ENCODE results near the gene ZNF430. TPM values are rescaled to one million over a fixed set of nuclear protein-coding genes. Genes with fewer than 3 reads are reported as not detected.

The ZNF430 gene
- polyA plus RNA-seq, 4 donors: 1.6 to 10.8 (median 2.8) TPM

DNA sequence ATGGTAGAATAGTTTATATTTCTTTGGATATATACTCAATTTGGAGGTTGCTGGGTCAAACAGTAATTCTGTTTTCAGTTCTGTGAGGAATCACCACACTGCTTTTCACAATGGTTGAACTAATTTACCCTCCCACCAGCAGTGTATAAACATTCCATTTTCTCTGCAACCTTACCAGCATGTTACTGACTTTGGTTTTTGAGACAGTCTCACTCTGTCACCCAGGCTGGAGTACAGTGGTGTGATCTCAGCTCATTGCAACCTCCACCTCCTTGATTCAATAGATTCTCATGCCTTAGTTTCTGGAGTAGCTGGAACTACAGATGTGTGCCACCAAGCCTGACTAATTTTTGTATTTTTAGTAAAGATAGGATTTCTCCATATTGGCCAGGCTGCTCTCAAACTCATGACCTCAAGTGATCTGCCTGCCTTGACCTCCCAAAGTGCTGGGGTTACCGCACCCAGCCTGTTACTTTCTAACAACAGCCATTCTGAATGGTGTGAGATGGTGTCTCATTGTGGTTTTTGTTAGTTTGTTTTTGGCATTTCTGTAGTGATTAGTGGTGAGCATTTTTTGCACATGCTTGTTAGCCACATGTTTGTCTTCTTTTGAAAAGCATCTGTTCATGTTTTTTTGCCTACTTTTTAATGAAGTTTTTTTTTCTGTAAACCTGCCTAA lies 74.0 kb downstream of the ZNF430 start:
- no peak for DNase-seq
- FAIRE-seq: no peak
- Histone ChIP-seq H3K9me3 (ENCODE audit: control insufficient read depth in 2 of 2, insufficient read depth in 1 of 2, low read depth in 1 of 2, low read length in 1 of 2) (no peaks in the 10 kb centered on the region), H3K4me1 (ENCODE audit: control insufficient read depth in 3 of 3, insufficient read depth in 2 of 3, low read depth in 1 of 3, low read length in 2 of 3) (no peaks in the 10 kb centered on the region), H3K4me3 (ENCODE audit: low read depth in 1 of 3, low read length in 3 of 3) (no peak overlapping the region), H3K36me3 (ENCODE audit: control insufficient read depth in 3 of 3, insufficient read depth in 2 of 3, low read depth in 1 of 3, low read length in 3 of 3) (peaks cover 0 to 6% (median 0%) of the 10 kb centered on the region in 3 donors), H3K27me3 (ENCODE audit: control insufficient read depth in 3 of 3, insufficient read depth in 3 of 3, low read length in 3 of 3) (no peaks in the 10 kb centered on the region), H3K27ac (ENCODE audit: low read depth in 1 of 3, low read length in 2 of 3) (no peak overlapping the region)
- WGBS, 3 donors: 88 to 93% (median 89%) methylated on average over 1 of the region's 1 CpG

DNA sequence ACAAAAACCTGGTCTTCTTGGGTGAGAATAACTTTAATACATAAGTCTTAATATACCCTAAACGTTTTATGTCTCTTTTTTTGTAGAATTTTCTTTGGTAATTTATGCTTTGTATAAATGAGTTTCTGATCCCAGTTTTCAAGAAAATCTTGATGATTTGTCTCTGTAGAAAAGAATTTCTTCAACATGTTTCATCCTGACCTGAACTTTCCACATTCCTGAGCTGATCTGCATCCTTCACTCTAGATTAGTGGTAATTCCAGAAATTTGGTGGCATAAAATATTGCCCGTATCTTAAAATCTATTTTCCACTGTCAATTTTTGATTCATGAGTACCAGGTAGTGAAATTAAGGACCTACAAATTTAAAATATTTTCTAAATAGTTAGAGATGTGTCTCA lies 77.8 kb downstream of the ZNF430 start:
- Histone ChIP-seq H3K4me1 (ENCODE audit: control insufficient read depth in 3 of 3, insufficient read depth in 2 of 3, low read depth in 1 of 3, low read length in 2 of 3) (no peaks in the 10 kb centered on the region), H3K27ac (ENCODE audit: low read depth in 1 of 3, low read length in 2 of 3) (no peak overlapping the region), H3K9me3 (ENCODE audit: control insufficient read depth in 2 of 2, insufficient read depth in 1 of 2, low read depth in 1 of 2, low read length in 1 of 2) (no peaks in the 10 kb centered on the region), H3K4me3 (ENCODE audit: low read depth in 1 of 3, low read length in 3 of 3) (no peak overlapping the region), H3K36me3 (ENCODE audit: control insufficient read depth in 3 of 3, insufficient read depth in 2 of 3, low read depth in 1 of 3, low read length in 3 of 3) (peaks cover 0 to 15% (median 2%) of the 10 kb centered on the region in 3 donors), H3K27me3 (ENCODE audit: control insufficient read depth in 3 of 3, insufficient read depth in 3 of 3, low read length in 3 of 3) (no peaks in the 10 kb centered on the region)
- WGBS, 3 donors: 64 to 91% (median 86%) methylated on average over 2 of the region's 2 CpGs
- no peak for DNase-seq
- no peak for FAIRE-seq

DNA sequence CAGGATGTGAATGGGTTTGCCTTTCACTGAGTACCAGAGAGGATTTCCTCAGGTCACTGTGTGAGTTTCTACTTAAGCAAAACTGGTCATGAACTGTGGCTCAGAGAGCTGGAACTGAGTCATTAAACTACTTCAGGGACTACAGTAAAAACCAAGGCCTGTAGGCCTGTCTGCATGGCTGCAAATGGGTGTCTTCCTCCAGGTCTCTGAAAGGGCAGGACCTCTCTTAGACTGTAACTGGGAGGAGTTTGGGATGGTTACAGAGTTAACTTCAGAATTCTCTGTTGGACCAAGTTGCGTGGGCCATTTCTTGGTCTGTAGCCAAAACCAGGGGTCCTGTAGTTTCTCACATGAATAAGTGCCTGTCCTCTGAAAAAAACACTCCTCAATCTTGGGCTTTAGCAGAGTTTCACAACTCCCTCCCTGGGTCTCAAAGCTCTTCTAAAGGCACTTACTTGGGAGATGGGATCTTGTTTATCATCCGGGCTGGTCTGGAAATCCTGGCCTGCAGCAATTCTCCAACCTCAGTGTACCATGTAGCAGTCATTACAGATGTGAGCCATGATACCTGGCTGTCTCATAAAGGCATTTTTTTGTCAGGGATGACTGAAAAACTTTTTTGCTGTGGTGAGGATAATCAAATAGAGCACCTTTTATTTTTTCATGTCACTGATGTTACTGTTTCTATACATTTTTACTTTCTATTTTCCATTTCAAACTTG lies 81.2 kb downstream of the ZNF430 start:
- FAIRE-seq (no peak), DNase-seq (no peak)
- no peaks in the 10 kb centered on the region for H3K9me3 ChIP-seq (ENCODE audit: control insufficient read depth in 2 of 2, insufficient read depth in 1 of 2, low read depth in 1 of 2, low read length in 1 of 2)
- 78 to 92% (median 80%) methylated on average over 2 of the region's 2 CpGs for WGBS, 3 donors
- no peak overlapping the region for H3K27ac ChIP-seq (ENCODE audit: low read depth in 1 of 3, low read length in 2 of 3)
- H3K27me3 ChIP-seq (ENCODE audit: control insufficient read depth in 3 of 3, insufficient read depth in 3 of 3, low read length in 3 of 3): no peaks in the 10 kb centered on the region
- no peaks in the 10 kb centered on the region for H3K4me1 ChIP-seq (ENCODE audit: control insufficient read depth in 3 of 3, insufficient read depth in 2 of 3, low read depth in 1 of 3, low read length in 2 of 3)
- no peak overlapping the region for H3K4me3 ChIP-seq (ENCODE audit: low read depth in 1 of 3, low read length in 3 of 3)
- peaks cover 0 to 27% (median 5%) of the 10 kb centered on the region in 3 donors for H3K36me3 ChIP-seq (ENCODE audit: control insufficient read depth in 3 of 3, insufficient read depth in 2 of 3, low read depth in 1 of 3, low read length in 3 of 3)

DNA sequence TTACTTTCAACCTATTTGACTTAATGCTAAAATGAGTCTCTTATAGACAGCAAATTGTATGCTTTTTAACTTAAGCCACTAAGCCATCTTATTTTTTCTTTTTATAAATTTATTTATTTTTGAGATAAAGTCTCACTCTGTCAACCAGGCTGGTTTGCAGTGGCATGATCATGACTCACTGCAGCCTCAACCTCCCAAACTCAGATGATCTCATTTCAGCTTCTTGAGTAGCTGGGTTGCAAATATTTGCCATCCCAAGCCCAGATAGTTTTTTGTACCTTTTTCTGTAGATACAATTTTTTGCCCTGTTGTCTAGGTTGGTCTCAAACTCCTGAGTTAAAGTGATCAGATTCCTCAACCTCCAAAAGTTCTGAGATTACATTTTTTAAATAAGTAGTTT lies 88.7 kb downstream of the ZNF430 start:
- no peak for FAIRE-seq
- Histone ChIP-seq H3K36me3 (ENCODE audit: control insufficient read depth in 3 of 3, insufficient read depth in 2 of 3, low read depth in 1 of 3, low read length in 3 of 3) (peaks cover 2 to 19% (median 4%) of the 10 kb centered on the region in 3 donors), H3K27me3 (ENCODE audit: control insufficient read depth in 3 of 3, insufficient read depth in 3 of 3, low read length in 3 of 3) (no peaks in the 10 kb centered on the region), H3K4me1 (ENCODE audit: control insufficient read depth in 3 of 3, insufficient read depth in 2 of 3, low read depth in 1 of 3, low read length in 2 of 3) (no peaks in the 10 kb centered on the region), H3K9me3 (ENCODE audit: control insufficient read depth in 2 of 2, insufficient read depth in 1 of 2, low read depth in 1 of 2, low read length in 1 of 2) (peaks cover 0 to 7% of the 10 kb centered on the region in 2 donors), H3K27ac (ENCODE audit: low read depth in 1 of 3, low read length in 2 of 3) (no peak overlapping the region), H3K4me3 (ENCODE audit: low read depth in 1 of 3, low read length in 3 of 3) (no peak overlapping the region)
- DNase-seq: no peak

Other genes with a start within 250 kb of the ZNF430 start
- gene ZNF66, start 244.4 kb upstream of the ZNF430 start, polyA plus RNA-seq: 1 to 10 TPM in 2 of 4 donors, not detected in 2; 1.4 to 5.0 TPM
- gene ZNF85, start 97.4 kb upstream of the ZNF430 start, polyA plus RNA-seq: 10 to 100 TPM in 1 of 4 donors, 1 to 10 TPM in 1, under 1 TPM in 1, not detected in 1; 0.81 to 10.9 (median 2.9) TPM
- gene ZNF714, start 61.5 kb downstream of the ZNF430 start, polyA plus RNA-seq: 10 to 100 TPM in 1 of 4 donors, 1 to 10 TPM in 1, under 1 TPM in 2; 0.22 to 17.1 (median 1.7) TPM
- gene ZNF431, start 121.4 kb downstream of the ZNF430 start, polyA plus RNA-seq: 10 to 100 TPM in 1 of 4 donors, 1 to 10 TPM in 3; 2.7 to 31.0 (median 5.5) TPM